AG04450 (cell line): ENCODE measurements around the gene APLNR. TPM values are rescaled to one million over a fixed set of nuclear protein-coding genes. Genes with fewer than 3 reads are reported as not detected.

ENCODE experiments used
- CTCF ChIA-PET: fragments of 300-600, 350-600 bp; formaldehyde crosslinking; extraction: SDS; loops from one replicate; lab custom pipeline; 2022; ENCODE audit warnings: antibody characterized with exemption, inconsistent platforms; lab: Charles Lee
- POLR2A ChIA-PET: fragments of 350-600 bp; formaldehyde crosslinking; extraction: SDS; loops from one replicate; lab custom pipeline; 2021; ENCODE audit warnings: antibody characterized with exemption, inconsistent platforms; lab: Yijun Ruan, JAX
- DNase-seq: peaks from one replicate; pipeline ENCODE4 v3.0.0-alpha.2; 2011; ENCODE audit warnings: low read depth, low spot score
- H3K27ac ChIP-seq: one replicate; pipeline ENCODE4 v1.5.1; 2012; ENCODE audit warnings: low read depth, low read length, control low read depth
- H3K27me3 ChIP-seq: one replicate; pipeline ENCODE4 v1.6.0; 2012; ENCODE audit warnings: low read length; ENCODE audit not compliant: control insufficient read depth, insufficient read depth
- H3K4me3 ChIP-seq: 2 replicates; pipeline ENCODE4 v1.5.1; 2011; ENCODE audit warnings: mild to moderate bottlenecking, low read depth, low read length, control low read depth
- H3K9me3 ChIP-seq: 2 replicates; pipeline ENCODE4 v1.5.1; 2012; ENCODE audit warnings: low read length; ENCODE audit not compliant: control insufficient read depth, insufficient read depth
- polyA plus RNA-seq: library from polyadenylated mRNA; depleted of rRNA; stranded (reverse); fragments of >200 nt; gene quantifications from 2 replicates; pipeline ENCODE4 v1.2.3, GENCODE V29; 2011
- TF ChIP-seq, protein P1 (sequence below): IDR thresholded peaks from 2 replicates; pipeline ENCODE4 v1.5.1; 2011; ENCODE audit warnings: low read depth, low read length, control low read depth, inconsistent platforms

APLNR gene
- polyA plus RNA-seq, 1 experiment, result not detected

DNA sequence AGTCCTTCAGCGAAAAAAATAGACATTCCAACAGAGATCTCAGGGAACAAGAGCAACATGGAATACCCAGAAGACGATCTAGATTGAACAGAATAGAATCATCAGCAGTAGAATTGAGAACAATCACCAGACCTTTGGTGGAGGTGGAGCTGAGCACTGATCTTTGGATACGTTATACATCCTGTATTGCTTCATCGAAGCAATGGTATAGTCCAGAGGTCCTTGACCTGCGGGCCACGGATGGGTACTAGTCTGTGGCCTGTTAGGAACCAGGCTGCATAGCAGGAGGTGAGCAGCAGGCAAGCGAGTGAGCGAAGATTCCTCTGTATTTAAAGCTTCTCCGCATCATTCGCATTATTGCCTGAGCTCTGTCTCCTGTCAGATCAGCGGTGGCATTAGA is 37.7 kb downstream of the APLNR start:
- no peak overlapping the region for H3K4me3 ChIP-seq
- H3K27me3 ChIP-seq, result peaks cover 30% of the 10 kb centered on the region
- ChIA-PET POLR2A (no interaction called here), CTCF (no interaction called here)
- no peak for DNase-seq
- no peak overlapping the region for H3K27ac ChIP-seq
- TF ChIP-seq, protein P1, sequence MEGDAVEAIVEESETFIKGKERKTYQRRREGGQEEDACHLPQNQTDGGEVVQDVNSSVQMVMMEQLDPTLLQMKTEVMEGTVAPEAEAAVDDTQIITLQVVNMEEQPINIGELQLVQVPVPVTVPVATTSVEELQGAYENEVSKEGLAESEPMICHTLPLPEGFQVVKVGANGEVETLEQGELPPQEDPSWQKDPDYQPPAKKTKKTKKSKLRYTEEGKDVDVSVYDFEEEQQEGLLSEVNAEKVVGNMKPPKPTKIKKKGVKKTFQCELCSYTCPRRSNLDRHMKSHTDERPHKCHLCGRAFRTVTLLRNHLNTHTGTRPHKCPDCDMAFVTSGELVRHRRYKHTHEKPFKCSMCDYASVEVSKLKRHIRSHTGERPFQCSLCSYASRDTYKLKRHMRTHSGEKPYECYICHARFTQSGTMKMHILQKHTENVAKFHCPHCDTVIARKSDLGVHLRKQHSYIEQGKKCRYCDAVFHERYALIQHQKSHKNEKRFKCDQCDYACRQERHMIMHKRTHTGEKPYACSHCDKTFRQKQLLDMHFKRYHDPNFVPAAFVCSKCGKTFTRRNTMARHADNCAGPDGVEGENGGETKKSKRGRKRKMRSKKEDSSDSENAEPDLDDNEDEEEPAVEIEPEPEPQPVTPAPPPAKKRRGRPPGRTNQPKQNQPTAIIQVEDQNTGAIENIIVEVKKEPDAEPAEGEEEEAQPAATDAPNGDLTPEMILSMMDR, result no peak
- no peaks in the 10 kb centered on the region for H3K9me3 ChIP-seq

DNA sequence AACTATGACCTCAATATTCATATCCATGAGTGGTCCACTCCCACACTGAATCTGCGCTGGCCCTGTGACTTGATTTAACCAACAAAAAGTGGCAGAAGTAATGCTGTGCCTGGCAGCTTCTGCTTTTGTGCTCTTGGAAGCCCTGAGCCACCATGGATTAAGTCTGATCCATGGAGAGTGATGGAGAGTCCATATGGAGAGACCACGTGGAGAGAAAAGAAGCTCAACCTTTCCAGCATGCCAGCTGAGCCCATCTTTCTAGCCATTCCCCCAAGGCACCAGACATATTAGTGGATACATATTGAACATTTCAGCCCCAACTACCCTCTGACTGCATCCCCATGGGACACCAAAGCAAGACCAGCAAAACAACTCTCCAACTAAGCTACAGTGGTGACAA is 39.3 kb downstream of the APLNR start:
- no peak overlapping the region for H3K4me3 ChIP-seq
- TF ChIP-seq, protein P1, result no peak
- H3K27ac ChIP-seq, result no peak overlapping the region
- ChIA-PET CTCF (interaction anchor here (0.5 to 1.0 kb wide), 3 partner anchors 52 to 81 kb away, joined by 3 read pairs; no protein-coding TSS in a partner anchor), POLR2A (no interaction called here)
- H3K9me3 ChIP-seq, result no peaks in the 10 kb centered on the region
- no peak for DNase-seq
- H3K27me3 ChIP-seq, result peaks cover 15% of the 10 kb centered on the region

DNA sequence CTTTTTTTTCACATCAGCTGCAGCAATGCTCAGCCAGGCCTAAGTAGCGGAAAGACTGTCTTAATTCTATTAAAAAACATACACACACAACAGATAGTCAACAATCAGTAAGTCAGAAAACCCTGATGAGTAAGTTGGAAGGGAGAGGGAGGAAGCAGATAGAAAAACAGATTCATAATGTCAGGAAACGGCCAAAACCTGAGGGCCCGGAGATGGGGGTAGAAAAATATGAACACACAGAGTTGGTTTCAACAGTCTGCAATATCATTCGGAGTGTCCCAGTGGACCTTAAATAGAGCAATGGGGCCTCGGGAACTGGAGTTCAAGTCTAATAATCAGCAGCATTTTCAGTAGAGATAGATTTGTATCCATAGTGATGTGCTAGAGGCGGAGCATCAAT is 40.5 kb downstream of the APLNR start:
- Histone ChIP-seq H3K9me3 (no peaks in the 10 kb centered on the region), H3K4me3 (no peak overlapping the region), H3K27me3 (peaks cover 10% of the 10 kb centered on the region), H3K27ac (no peak overlapping the region)
- ChIA-PET CTCF (interaction anchor here (0.8 kb wide), 1 partner anchor 53 kb away, joined by 6 read pairs; no protein-coding TSS in a partner anchor), POLR2A (no interaction called here)
- TF ChIP-seq, protein P1, result no peak
- DNase-seq, result no peak

DNA sequence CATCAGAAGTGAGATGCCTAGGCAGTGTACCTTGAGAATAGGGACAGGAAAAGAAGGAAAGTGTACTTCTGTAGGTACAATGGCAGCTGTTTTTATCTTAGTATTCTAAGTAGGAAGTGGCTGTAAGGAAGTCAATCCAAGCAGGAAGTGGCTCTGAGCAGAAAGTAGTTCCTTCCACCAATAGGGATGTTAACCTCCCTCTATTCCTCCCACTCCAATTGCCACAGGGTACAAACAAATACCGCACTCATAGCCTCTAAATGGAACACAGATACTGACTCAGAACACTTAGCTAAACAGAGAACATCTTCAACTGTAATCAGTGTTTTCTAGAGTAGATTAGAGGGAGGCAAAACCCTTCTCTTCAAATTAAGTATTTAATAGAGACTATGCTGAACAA is 44.7 kb downstream of the APLNR start:
- TF ChIP-seq, protein P1, result no peak
- H3K9me3 ChIP-seq, result no peaks in the 10 kb centered on the region; the same call in 1 of the 2 replicates
- H3K4me3 ChIP-seq, result no peak overlapping the region
- no peak for DNase-seq
- CTCF ChIA-PET, result interaction anchor here (2.8 kb wide), 1 partner anchor 57 kb away, joined by 10 read pairs; no protein-coding TSS in a partner anchor
- POLR2A ChIA-PET, result no interaction called here
- peaks cover 2% of the 10 kb centered on the region for H3K27me3 ChIP-seq
- H3K27ac ChIP-seq, result no peak overlapping the region

DNA sequence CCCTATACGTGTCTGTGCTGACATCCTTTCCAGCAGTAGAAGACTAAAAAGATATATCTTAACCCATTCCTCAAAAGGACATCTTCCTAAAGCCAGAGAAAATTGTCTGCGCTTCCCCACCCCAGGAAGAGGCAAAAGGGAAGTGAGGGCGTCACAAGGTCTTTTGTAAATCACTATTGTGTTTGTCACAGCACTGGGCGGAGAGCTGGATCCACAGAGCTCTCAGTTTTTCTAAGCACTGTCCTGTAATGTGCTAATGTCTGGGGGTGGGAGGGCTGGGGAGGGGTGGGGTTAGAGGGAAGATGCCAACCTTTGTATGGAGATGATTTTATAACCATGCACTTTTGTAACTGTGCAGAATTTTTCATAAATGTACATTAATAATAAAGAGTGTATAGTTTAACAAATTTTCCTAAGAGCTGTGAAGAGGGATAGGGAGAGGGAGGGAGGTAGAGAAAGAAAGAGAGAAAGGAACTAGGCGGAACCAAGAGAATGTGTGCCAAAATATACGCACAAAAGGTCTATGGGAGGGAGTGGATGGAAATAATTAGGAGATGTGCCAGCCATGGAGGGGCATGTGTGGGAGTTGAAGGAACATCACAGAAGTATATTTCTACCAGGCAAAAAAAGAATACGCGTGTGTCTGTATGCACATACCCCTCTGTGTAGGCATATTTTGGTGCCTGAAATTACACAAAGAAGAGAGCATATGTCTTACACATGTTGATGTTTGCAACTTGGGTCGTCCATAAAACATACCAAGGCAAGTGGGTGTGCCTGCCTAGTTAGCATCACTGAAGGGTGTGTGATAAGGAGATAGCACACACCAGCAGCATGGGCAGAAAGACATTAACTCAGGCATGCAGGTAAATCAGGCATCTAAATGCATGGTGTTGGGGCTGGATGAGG is 45.5 kb downstream of the APLNR start:
- POLR2A ChIA-PET, result no interaction called here
- TF ChIP-seq, protein P1, result no peak

More for the DNA sequence above, 45.5 kb downstream of the APLNR start:
- Histone ChIP-seq H3K27me3 (peaks cover 2% of the 10 kb centered on the region), H3K9me3 (no peaks in the 10 kb centered on the region; the same call in 1 of the 2 replicates), H3K4me3 (no peak overlapping the region), H3K27ac (no peak overlapping the region)
- no peak for DNase-seq
- CTCF ChIA-PET, result no interaction called here
